ENCODE measurements around the gene SLC3A2. TPM values are rescaled to one million over a fixed set of nuclear protein-coding genes. Genes with fewer than 3 reads are reported as not detected.

Gene SLC3A2
- total and polyA plus RNA-seq, 2 of the 13 experiments (the other 11 are each of a cell fraction or from before 2014, with no cell fraction given): 213 to 226 TPM

DNA sequence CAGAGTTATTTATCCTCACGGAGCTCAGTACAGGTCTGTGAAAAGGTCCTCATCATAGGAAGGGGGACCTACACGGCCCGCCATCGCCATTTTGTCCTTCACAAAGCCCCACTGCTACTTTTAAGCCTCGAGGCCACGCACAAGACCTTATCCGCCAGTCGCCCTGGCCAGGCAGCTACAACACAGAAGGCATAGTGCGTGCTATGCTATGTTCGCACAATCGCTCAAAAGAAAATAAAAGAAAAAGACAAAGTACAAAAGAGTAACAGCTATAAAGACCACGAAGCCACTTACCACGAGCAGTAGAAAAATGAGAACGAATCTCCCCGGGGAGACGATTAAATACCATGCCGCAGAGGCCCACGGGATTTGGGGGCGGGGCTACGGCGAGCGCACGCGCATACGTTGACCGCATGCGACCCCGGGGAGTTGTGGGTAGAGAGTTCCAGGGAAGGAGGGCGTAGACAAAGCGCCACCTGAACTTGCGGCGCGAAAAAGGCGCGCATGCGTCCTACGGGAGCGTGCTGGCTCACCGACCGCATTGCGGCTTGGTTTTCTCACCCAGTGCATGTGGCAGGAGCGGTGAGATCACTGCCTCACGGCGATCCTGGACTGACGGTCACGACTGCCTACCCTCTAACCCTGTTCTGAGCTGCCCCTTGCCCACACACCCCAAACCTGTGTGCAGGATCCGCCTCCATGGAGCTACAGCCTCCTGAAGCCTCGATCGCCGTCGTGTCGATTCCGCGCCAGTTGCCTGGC is 24.9 kb upstream of the SLC3A2 start (continued):
- TF ChIP-seq, protein P1, sequence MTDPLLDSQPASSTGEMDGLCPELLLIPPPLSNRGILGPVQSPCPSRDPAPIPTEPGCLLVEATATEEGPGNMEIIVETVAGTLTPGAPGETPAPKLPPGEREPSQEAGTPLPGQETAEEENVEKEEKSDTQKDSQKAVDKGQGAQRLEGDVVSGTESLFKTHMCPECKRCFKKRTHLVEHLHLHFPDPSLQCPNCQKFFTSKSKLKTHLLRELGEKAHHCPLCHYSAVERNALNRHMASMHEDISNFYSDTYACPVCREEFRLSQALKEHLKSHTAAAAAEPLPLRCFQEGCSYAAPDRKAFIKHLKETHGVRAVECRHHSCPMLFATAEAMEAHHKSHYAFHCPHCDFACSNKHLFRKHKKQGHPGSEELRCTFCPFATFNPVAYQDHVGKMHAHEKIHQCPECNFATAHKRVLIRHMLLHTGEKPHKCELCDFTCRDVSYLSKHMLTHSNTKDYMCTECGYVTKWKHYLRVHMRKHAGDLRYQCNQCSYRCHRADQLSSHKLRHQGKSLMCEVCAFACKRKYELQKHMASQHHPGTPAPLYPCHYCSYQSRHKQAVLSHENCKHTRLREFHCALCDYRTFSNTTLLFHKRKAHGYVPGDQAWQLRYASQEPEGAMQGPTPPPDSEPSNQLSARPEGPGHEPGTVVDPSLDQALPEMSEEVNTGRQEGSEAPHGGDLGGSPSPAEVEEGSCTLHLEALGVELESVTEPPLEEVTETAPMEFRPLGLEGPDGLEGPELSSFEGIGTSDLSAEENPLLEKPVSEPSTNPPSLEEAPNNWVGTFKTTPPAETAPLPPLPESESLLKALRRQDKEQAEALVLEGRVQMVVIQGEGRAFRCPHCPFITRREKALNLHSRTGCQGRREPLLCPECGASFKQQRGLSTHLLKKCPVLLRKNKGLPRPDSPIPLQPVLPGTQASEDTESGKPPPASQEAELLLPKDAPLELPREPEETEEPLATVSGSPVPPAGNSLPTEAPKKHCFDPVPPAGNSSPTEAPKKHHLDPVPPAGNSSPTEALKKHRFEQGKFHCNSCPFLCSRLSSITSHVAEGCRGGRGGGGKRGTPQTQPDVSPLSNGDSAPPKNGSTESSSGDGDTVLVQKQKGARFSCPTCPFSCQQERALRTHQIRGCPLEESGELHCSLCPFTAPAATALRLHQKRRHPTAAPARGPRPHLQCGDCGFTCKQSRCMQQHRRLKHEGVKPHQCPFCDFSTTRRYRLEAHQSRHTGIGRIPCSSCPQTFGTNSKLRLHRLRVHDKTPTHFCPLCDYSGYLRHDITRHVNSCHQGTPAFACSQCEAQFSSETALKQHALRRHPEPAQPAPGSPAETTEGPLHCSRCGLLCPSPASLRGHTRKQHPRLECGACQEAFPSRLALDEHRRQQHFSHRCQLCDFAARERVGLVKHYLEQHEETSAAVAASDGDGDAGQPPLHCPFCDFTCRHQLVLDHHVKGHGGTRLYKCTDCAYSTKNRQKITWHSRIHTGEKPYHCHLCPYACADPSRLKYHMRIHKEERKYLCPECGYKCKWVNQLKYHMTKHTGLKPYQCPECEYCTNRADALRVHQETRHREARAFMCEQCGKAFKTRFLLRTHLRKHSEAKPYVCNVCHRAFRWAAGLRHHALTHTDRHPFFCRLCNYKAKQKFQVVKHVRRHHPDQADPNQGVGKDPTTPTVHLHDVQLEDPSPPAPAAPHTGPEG (CRISPR knock-in tag; IDR thresholded peaks at IDR 0.05): peak; percentile 97
- TF ChIP-seq MEF2D (CRISPR knock-in tag; IDR thresholded peaks at IDR 0.05) (peak; percentile 90), ZNF460 (CRISPR knock-in tag; IDR thresholded peaks at IDR 0.05; ENCODE audit: borderline replicate concordance) (no peak), ELF1 (CRISPR knock-in tag; IDR thresholded peaks at IDR 0.05) (peak; percentile 63), ZBTB3 (CRISPR knock-in tag; IDR thresholded peaks at IDR 0.05; ENCODE audit: borderline replicate concordance, low read depth) (0 out of 2 replicates have a peak, but pooled peaks have one; percentile 56), ZNF10 (CRISPR knock-in tag; IDR thresholded peaks at IDR 0.05; ENCODE audit: borderline replicate concordance, low read depth) (no peak), NFYB (CRISPR knock-in tag; IDR thresholded peaks at IDR 0.05) (peak; percentile 23; the same call in 1 of the 2 replicates), KDM5A (IDR thresholded peaks at IDR 0.05; ENCODE audit: borderline replicate concordance, low read length) (peak; percentile 84; the same call in 1 of the 2 replicates), ZBTB8A (CRISPR knock-in tag; IDR thresholded peaks at IDR 0.05; ENCODE audit: borderline replicate concordance, low read depth) (no peak), ZNF629 (CRISPR knock-in tag; conservative IDR thresholded peaks at IDR 0.05) (peak; percentile 56), MED13 (CRISPR knock-in tag; IDR thresholded peaks at IDR 0.05) (peak; percentile 94), THYN1 (CRISPR knock-in tag; IDR thresholded peaks at IDR 0.05; ENCODE audit: borderline replicate concordance, low read depth) (0 out of 2 replicates have a peak, but pooled peaks have one; percentile 88), SYNCRIP (IDR thresholded peaks at IDR 0.05; ENCODE audit: insufficient read depth, low read depth, low read length) (no peak), HNRNPUL1 (IDR thresholded peaks at IDR 0.05; ENCODE audit: low read depth, low read length) (no peak)
- TF ChIP-seq, protein P2, sequence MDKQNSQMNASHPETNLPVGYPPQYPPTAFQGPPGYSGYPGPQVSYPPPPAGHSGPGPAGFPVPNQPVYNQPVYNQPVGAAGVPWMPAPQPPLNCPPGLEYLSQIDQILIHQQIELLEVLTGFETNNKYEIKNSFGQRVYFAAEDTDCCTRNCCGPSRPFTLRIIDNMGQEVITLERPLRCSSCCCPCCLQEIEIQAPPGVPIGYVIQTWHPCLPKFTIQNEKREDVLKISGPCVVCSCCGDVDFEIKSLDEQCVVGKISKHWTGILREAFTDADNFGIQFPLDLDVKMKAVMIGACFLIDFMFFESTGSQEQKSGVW (CRISPR knock-in tag; IDR thresholded peaks at IDR 0.05; ENCODE audit: borderline replicate concordance): peak; percentile 85; the same call in 1 of the 2 replicates
- TF ChIP-seq, protein P3, sequence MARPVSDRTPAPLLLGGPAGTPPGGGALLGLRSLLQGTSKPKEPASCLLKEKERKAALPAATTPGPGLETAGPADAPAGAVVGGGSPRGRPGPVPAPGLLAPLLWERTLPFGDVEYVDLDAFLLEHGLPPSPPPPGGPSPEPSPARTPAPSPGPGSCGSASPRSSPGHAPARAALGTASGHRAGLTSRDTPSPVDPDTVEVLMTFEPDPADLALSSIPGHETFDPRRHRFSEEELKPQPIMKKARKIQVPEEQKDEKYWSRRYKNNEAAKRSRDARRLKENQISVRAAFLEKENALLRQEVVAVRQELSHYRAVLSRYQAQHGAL (CRISPR knock-in tag; IDR thresholded peaks at IDR 0.05; ENCODE audit: not compliant biosample characterization): peak; percentile 97
- TF ChIP-seq, protein P4, sequence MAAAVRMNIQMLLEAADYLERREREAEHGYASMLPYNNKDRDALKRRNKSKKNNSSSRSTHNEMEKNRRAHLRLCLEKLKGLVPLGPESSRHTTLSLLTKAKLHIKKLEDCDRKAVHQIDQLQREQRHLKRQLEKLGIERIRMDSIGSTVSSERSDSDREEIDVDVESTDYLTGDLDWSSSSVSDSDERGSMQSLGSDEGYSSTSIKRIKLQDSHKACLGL (CRISPR knock-in tag; IDR thresholded peaks at IDR 0.05): peak; percentile 90
- TF ChIP-seq, protein P5, sequence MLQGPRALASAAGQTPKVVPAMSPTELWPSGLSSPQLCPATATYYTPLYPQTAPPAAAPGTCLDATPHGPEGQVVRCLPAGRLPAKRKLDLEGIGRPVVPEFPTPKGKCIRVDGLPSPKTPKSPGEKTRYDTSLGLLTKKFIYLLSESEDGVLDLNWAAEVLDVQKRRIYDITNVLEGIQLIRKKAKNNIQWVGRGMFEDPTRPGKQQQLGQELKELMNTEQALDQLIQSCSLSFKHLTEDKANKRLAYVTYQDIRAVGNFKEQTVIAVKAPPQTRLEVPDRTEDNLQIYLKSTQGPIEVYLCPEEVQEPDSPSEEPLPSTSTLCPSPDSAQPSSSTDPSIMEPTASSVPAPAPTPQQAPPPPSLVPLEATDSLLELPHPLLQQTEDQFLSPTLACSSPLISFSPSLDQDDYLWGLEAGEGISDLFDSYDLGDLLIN (CRISPR knock-in tag; IDR thresholded peaks at IDR 0.05; ENCODE audit: borderline replicate concordance): peak; percentile 98
